DOHH2 (cell line): ENCODE data around the gene ADIG.

Experiments
- H3F3A ChIP-seq: fragments of 200-600 bp; sonication (generic), shearing (Covaris generic); 2 replicates; pipeline ENCODE4 v1.6.0; 2016; ENCODE audit warnings: antibody characterized with exemption, mild to moderate bottlenecking; ENCODE audit not compliant: control insufficient read depth, insufficient read depth
- H3K27ac ChIP-seq: fragments of 200-600 bp; sonication (generic); 2 replicates; pipeline ENCODE4 v1.5.1; 2014; ENCODE audit warnings: low read depth, mild to moderate bottlenecking, low read length, moderate library complexity
- H3K27me3 ChIP-seq: fragments of 200-600 bp; sonication (generic); 2 replicates; pipeline ENCODE4 v1.6.1; 2014; ENCODE audit warnings: mild to moderate bottlenecking, low read length, mixed read lengths; ENCODE audit not compliant: control insufficient read depth
- H3K36me3 ChIP-seq: fragments of 200-600 bp; sonication (generic); 2 replicates; pipeline ENCODE4 v1.6.1; 2014; ENCODE audit warnings: mild to moderate bottlenecking, low read length, moderate library complexity, mixed read lengths; ENCODE audit not compliant: control insufficient read depth
- H3K4me1 ChIP-seq: fragments of 200-600 bp; sonication (generic); 2 replicates; pipeline ENCODE4 v1.6.1; 2014; ENCODE audit warnings: mild to moderate bottlenecking, low read length, mixed read lengths; ENCODE audit not compliant: control insufficient read depth
- H3K4me2 ChIP-seq: fragments of 200-600 bp; sonication (generic); 2 replicates; pipeline ENCODE4 v1.6.0; 2014; ENCODE audit warnings: mild to moderate bottlenecking, low read length, moderate library complexity
- H3K4me3 ChIP-seq: fragments of 200-600 bp; sonication (generic); 2 replicates; pipeline ENCODE4 v1.5.1; 2014; ENCODE audit warnings: mild to moderate bottlenecking, low read length, mixed read lengths
- H3K79me2 ChIP-seq: fragments of 200-600 bp; sonication (generic); 2 replicates; pipeline ENCODE4 v1.6.1; 2014; ENCODE audit warnings: mild to moderate bottlenecking, low read length, mixed read lengths; ENCODE audit not compliant: control insufficient read depth
- H3K9me2 ChIP-seq: fragments of 200-600 bp; sonication (generic); replicated peaks from 2 replicates; pipeline ENCODE4 v1.6.1; 2014; ENCODE audit warnings: mild to moderate bottlenecking, low read length, mixed read lengths; ENCODE audit not compliant: control insufficient read depth
- H3K9me3 ChIP-seq: fragments of 200-600 bp; sonication (generic); 2 replicates; pipeline ENCODE4 v1.6.1; 2014; ENCODE audit warnings: antibody characterized with exemption, low read length, mixed read lengths; ENCODE audit not compliant: control insufficient read depth, insufficient read depth
- H4K20me1 ChIP-seq: fragments of 200-600 bp; sonication (generic); 2 replicates; pipeline ENCODE4 v1.6.0; 2014; ENCODE audit warnings: low read depth, mild to moderate bottlenecking, antibody characterized with exemption, low read length, moderate library complexity; ENCODE audit not compliant: control insufficient read depth, insufficient read depth
- EZH2phosphoT487 ChIP-seq: fragments of 200-600 bp; sonication (generic); IDR thresholded peaks from 2 replicates; pipeline ENCODE4 v1.6.1; 2017; ENCODE audit warnings: borderline replicate concordance, mild to moderate bottlenecking, antibody characterized with exemption, low read length, moderate library complexity, mixed read lengths
- TF ChIP-seq, protein P1 (sequence below): fragments of 200-600 bp; sonication (generic); IDR thresholded peaks from one replicate; pipeline ENCODE4 v1.5.1; 2014; ENCODE audit warnings: antibody characterized with exemption, mild to moderate bottlenecking, low read depth, low read length; ENCODE audit not compliant: poor library complexity, severe bottlenecking

Gene ADIG

GRCh38 chr20:38599410-38599882 lies 18.4 kb downstream of the ADIG start:
- no peaks in the 10 kb centered on the region for H3K36me3 ChIP-seq
- H4K20me1 ChIP-seq = no peaks in the 10 kb centered on the region
- no peaks in the 10 kb centered on the region for H3K79me2 ChIP-seq
- no peaks in the 10 kb centered on the region for H3K9me2 ChIP-seq
- H3K27ac ChIP-seq = no peak overlapping the region
- no peak overlapping the region for H3K4me2 ChIP-seq
- peaks cover 48% of the 10 kb centered on the region for H3K27me3 ChIP-seq
- no peaks in the 10 kb centered on the region for H3K9me3 ChIP-seq
- no peak overlapping the region for H3K4me3 ChIP-seq
- peaks cover 6% of the 10 kb centered on the region for H3K4me1 ChIP-seq
- no peaks in the 10 kb centered on the region for H3F3A ChIP-seq
- no peak for TF ChIP-seq EZH2phosphoT487
- TF ChIP-seq, protein P1, sequence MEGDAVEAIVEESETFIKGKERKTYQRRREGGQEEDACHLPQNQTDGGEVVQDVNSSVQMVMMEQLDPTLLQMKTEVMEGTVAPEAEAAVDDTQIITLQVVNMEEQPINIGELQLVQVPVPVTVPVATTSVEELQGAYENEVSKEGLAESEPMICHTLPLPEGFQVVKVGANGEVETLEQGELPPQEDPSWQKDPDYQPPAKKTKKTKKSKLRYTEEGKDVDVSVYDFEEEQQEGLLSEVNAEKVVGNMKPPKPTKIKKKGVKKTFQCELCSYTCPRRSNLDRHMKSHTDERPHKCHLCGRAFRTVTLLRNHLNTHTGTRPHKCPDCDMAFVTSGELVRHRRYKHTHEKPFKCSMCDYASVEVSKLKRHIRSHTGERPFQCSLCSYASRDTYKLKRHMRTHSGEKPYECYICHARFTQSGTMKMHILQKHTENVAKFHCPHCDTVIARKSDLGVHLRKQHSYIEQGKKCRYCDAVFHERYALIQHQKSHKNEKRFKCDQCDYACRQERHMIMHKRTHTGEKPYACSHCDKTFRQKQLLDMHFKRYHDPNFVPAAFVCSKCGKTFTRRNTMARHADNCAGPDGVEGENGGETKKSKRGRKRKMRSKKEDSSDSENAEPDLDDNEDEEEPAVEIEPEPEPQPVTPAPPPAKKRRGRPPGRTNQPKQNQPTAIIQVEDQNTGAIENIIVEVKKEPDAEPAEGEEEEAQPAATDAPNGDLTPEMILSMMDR = no peak

DNA sequence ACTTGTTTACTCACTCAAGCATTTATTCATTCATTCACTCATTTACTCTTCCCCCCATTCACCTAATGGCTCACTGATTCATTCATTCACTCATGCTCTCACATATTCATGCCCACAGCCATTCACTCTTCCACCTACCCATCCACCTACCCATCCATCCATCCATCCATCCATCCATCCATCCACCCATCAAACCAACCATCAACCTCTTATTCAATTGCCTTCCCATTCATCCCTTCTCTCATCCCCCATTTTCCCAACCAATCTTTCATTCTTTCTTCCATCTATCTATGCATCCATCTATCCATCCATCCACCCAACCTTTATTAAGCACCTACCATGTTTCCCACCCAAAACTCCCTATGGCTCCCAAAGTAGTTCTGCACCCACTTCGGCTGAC lies 19.1 kb downstream of the ADIG start:
- Histone ChIP-seq H3F3A (no peaks in the 10 kb centered on the region), H3K4me3 (no peak overlapping the region), H3K27me3 (peaks cover 51% of the 10 kb centered on the region), H3K4me1 (peaks cover 6% of the 10 kb centered on the region), H3K27ac (no peak overlapping the region), H4K20me1 (no peaks in the 10 kb centered on the region), H3K9me2 (no peaks in the 10 kb centered on the region), H3K79me2 (no peaks in the 10 kb centered on the region), H3K4me2 (no peak overlapping the region), H3K36me3 (no peaks in the 10 kb centered on the region), H3K9me3 (no peaks in the 10 kb centered on the region)
- TF ChIP-seq, protein P1 = no peak
- TF ChIP-seq EZH2phosphoT487 = no peak

- TF ChIP-seq EZH2phosphoT487 = peak; percentile 43; the same call in 1 of the 2 replicates
- TF ChIP-seq, protein P1 = peak; percentile 41
- H3K9me2 ChIP-seq = no peaks in the 10 kb centered on the region
- no peak within 1 kb of the TSS for H3K27ac ChIP-seq
- H3K27me3 ChIP-seq = peaks cover 58% of the 10 kb centered on the region
- no peaks in the 10 kb centered on the region for H3F3A ChIP-seq
- no peak within 1 kb of the TSS for H3K4me3 ChIP-seq
- H3K9me3 ChIP-seq = no peaks in the 10 kb centered on the region
- no peaks in the 10 kb centered on the region for H4K20me1 ChIP-seq
- H3K79me2 ChIP-seq = no peaks in the 10 kb centered on the region
- no peaks in the 10 kb centered on the region for H3K36me3 ChIP-seq
- H3K4me1 ChIP-seq = peaks cover 6% of the 10 kb centered on the region
- H3K4me2 ChIP-seq = peak within 1 kb of the TSS; percentile 27; the same call in 1 of the 2 replicates
Measured at GRCh38 chr20:38601216-38602184, 20.5 kb downstream of the ADIG start, which contains the start of gene ARHGAP40. TSS of gene ARHGAP40 (plus strand) at chr20:38601809.
